ENCODE data around the gene LARGE1.

GRCh38 chr22:33405194-33405593 is 515.1 kb downstream of the LARGE1 start:
- TF ChIP-seq POLR2AphosphoS5 (IDR thresholded peaks at IDR 0.05) (no peak), POLR2A (IDR thresholded peaks at IDR 0.05) (no peak)
- TF ChIP-seq, protein P1, sequence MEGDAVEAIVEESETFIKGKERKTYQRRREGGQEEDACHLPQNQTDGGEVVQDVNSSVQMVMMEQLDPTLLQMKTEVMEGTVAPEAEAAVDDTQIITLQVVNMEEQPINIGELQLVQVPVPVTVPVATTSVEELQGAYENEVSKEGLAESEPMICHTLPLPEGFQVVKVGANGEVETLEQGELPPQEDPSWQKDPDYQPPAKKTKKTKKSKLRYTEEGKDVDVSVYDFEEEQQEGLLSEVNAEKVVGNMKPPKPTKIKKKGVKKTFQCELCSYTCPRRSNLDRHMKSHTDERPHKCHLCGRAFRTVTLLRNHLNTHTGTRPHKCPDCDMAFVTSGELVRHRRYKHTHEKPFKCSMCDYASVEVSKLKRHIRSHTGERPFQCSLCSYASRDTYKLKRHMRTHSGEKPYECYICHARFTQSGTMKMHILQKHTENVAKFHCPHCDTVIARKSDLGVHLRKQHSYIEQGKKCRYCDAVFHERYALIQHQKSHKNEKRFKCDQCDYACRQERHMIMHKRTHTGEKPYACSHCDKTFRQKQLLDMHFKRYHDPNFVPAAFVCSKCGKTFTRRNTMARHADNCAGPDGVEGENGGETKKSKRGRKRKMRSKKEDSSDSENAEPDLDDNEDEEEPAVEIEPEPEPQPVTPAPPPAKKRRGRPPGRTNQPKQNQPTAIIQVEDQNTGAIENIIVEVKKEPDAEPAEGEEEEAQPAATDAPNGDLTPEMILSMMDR (IDR thresholded peaks at IDR 0.05) = no peak
